ENCODE data around the gene CLTC. TPM values are rescaled to one million over a fixed set of nuclear protein-coding genes. Genes with fewer than 3 reads are reported as not detected.
"Not testable (repeated sequence)": the region's sequence is repeated elsewhere in the genome, so short reads cannot be mapped to it uniquely, and the experiment has no call there.

The CLTC gene
- total and polyA plus RNA-seq, 2 donors from 2014 or later: 213 to 259 TPM

- Histone ChIP-seq H3K36me3 (ENCODE audit: control insufficient read depth in 2 of 3, insufficient read depth in 3 of 3, low read length in 3 of 3) (peaks cover 17 to 62% (median 22%) of the 10 kb centered on the region in 3 donors), H3K27ac (ENCODE audit: low read depth in 2 of 2, low read length in 2 of 2) (no peak overlapping the region), H3K4me3 (ENCODE audit: low read length in 3 of 3) (no peak overlapping the region), H3K4me1 (ENCODE audit: control insufficient read depth in 2 of 3, insufficient read depth in 2 of 3, low read depth in 1 of 3, low read length in 3 of 3) (no peaks in the 10 kb centered on the region), H3K9me3 (ENCODE audit: control insufficient read depth in 2 of 3, insufficient read depth in 1 of 3, low read length in 3 of 3) (peaks cover 0 to 7% (median 0%) of the 10 kb centered on the region in 3 donors), H3K27me3 (ENCODE audit: control insufficient read depth, insufficient read depth, low read length) (no peaks in the 10 kb centered on the region), H3K9ac (ENCODE audit: low read length in 3 of 3) (no peak overlapping the region)
- intact Hi-C loops (cut with DNase I): no loop called here
- no peak for TF ChIP-seq CTCF (IDR thresholded peaks at IDR 0.05; ENCODE audit: borderline replicate concordance, extremely low read depth, insufficient read depth)
- DNase-seq (no peak), FAIRE-seq (no peak)
Observed at GRCh38 chr17:59650642-59651041, 30.9 kb downstream of the CLTC start.

GRCh38 chr17:59651346-59651745 is 31.7 kb downstream of the CLTC start:
- H3K36me3 ChIP-seq (ENCODE audit: control insufficient read depth in 2 of 3, insufficient read depth in 3 of 3, low read length in 3 of 3): peaks cover 17 to 69% (median 24%) of the 10 kb centered on the region in 3 donors
- no peak for FAIRE-seq
- no peak overlapping the region for H3K4me3 ChIP-seq (ENCODE audit: low read length in 3 of 3)
- no peak for TF ChIP-seq CTCF (IDR thresholded peaks at IDR 0.05; ENCODE audit: borderline replicate concordance, extremely low read depth, insufficient read depth)
- DNase-seq: no peak
- intact Hi-C loops (cut with DNase I): no loop called here
- peaks cover 0 to 7% (median 0%) of the 10 kb centered on the region in 3 donors for H3K9me3 ChIP-seq (ENCODE audit: control insufficient read depth in 2 of 3, insufficient read depth in 1 of 3, low read length in 3 of 3)
- H3K9ac ChIP-seq (ENCODE audit: low read length in 3 of 3): no peak overlapping the region
- H3K4me1 ChIP-seq (ENCODE audit: control insufficient read depth in 2 of 3, insufficient read depth in 2 of 3, low read depth in 1 of 3, low read length in 3 of 3): no peaks in the 10 kb centered on the region
- no peak overlapping the region for H3K27ac ChIP-seq (ENCODE audit: low read depth in 2 of 2, low read length in 2 of 2)
- no peaks in the 10 kb centered on the region for H3K27me3 ChIP-seq (ENCODE audit: control insufficient read depth, insufficient read depth, low read length)

- DNase-seq (no peak), FAIRE-seq (no peak)
- Histone ChIP-seq H3K9me3 (ENCODE audit: control insufficient read depth in 2 of 3, insufficient read depth in 1 of 3, low read length in 3 of 3) (peaks cover 0 to 7% (median 0%) of the 10 kb centered on the region in 3 donors), H3K4me3 (ENCODE audit: low read length in 3 of 3) (no peak overlapping the region), H3K36me3 (ENCODE audit: control insufficient read depth in 2 of 3, insufficient read depth in 3 of 3, low read length in 3 of 3) (peaks cover 17 to 71% (median 24%) of the 10 kb centered on the region in 3 donors), H3K4me1 (ENCODE audit: control insufficient read depth in 2 of 3, insufficient read depth in 2 of 3, low read depth in 1 of 3, low read length in 3 of 3) (no peaks in the 10 kb centered on the region), H3K27me3 (ENCODE audit: control insufficient read depth, insufficient read depth, low read length) (no peaks in the 10 kb centered on the region), H3K27ac (ENCODE audit: low read depth in 2 of 2, low read length in 2 of 2) (no peak overlapping the region), H3K9ac (ENCODE audit: low read length in 3 of 3) (no peak overlapping the region)
- intact Hi-C loops (cut with DNase I): no loop called here
- TF ChIP-seq CTCF (IDR thresholded peaks at IDR 0.05; ENCODE audit: borderline replicate concordance, extremely low read depth, insufficient read depth): no peak
Observed at GRCh38 chr17:59652119-59652518, 32.4 kb downstream of the CLTC start.

- H3K27ac ChIP-seq (ENCODE audit: low read depth in 2 of 2, low read length in 2 of 2); intact Hi-C loops (cut with DNase I); H3K9me3 ChIP-seq (ENCODE audit: control insufficient read depth in 2 of 3, insufficient read depth in 1 of 3, low read length in 3 of 3); H3K4me1 ChIP-seq (ENCODE audit: control insufficient read depth in 2 of 3, insufficient read depth in 2 of 3, low read depth in 1 of 3, low read length in 3 of 3); H3K27me3 ChIP-seq (ENCODE audit: control insufficient read depth, insufficient read depth, low read length); DNase-seq; H3K9ac ChIP-seq (ENCODE audit: low read length in 3 of 3); H3K4me3 ChIP-seq (ENCODE audit: low read length in 3 of 3); FAIRE-seq: not testable (repeated sequence)
- peaks cover 15 to 61% (median 19%) of the 10 kb centered on the region in 3 donors for H3K36me3 ChIP-seq (ENCODE audit: control insufficient read depth in 2 of 3, insufficient read depth in 3 of 3, low read length in 3 of 3)
Observed at GRCh38 chr17:59656624-59657023, 36.9 kb downstream of the CLTC start.
